NCI-H2171 treated with DMSO at 0.1 percent for 48 hours (cell line): ENCODE results near the gene TCP11L1.

ENCODE experiments used
- DNase-seq: peaks from one replicate; lab custom pipeline; 2025; lab: John Stamatoyannopoulos, UW

Gene TCP11L1, protein sequence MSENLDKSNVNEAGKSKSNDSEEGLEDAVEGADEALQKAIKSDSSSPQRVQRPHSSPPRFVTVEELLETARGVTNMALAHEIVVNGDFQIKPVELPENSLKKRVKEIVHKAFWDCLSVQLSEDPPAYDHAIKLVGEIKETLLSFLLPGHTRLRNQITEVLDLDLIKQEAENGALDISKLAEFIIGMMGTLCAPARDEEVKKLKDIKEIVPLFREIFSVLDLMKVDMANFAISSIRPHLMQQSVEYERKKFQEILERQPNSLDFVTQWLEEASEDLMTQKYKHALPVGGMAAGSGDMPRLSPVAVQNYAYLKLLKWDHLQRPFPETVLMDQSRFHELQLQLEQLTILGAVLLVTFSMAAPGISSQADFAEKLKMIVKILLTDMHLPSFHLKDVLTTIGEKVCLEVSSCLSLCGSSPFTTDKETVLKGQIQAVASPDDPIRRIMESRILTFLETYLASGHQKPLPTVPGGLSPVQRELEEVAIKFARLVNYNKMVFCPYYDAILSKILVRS

GRCh38 chr11:33039274-33040032, at the start of gene TCP11L1:
TSS of gene TCP11L1 (plus strand) at chr11:33039572. CDS start at chr11:33043774, 4,202 bp downstream.
- DNase-seq, result peak; percentile 99

DNA sequence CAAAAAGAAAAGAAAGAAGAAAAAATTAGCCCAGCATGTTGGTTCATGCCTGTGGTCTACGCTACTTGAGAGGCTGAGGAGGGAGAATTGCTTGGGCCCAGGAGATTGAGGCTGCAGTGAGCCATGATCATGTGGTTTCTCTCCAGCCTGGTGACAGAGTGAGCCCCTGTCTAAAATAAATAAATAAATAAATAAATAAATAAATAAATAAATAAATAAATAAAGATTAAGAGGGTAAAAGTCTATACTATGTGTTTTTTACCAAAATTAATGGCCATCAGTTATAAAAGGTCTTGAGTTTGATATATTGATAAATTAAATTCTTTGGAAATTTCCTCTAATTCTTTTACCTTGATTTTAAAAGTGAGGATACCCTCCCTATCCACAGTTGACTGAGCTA, 48.9 kb upstream of the TCP11L1 start:
- DNase-seq, result no peak

GRCh38 chr11:32991427-32991826, 47.9 kb upstream of the TCP11L1 start:
- no peak for DNase-seq

DNA sequence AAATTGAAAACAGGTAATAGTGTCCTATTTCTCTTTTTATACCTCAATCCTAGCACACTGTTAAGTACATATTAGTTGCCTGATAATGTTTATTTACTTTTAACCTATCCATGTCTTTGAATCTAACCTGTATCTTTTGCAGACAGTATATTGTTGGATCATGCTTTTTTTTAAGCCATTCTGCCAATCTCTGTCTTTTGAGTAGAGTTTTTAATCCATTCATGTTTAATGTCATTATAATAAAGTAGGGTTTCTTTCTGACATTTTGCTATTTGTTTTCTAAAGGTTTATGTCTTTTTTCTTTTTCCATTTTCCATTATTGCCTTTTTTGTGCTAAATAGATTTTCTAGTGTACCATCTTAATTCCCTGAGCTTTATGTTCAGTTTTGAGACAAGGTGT, 47.5 kb upstream of the TCP11L1 start:
- DNase-seq, result no peak

DNA sequence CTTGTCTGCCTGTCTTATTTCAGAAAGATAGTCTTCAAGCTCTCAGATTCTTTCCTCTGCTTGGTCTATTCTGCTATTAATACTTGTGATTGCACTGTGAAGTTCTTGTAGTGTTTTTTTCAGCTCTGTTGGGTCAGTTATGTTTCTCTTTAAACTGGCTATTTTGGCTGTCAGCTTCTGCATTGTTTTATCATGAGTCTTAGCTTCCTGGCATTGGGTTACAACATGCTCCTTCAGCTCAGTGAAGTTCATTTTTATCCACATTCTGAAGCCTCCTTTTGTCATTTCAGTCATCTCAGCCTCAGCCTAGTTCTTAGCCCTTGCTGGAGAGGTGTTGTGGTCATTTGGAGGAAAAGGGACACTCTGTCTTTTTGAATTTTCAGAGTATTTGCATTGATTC, 39.2 kb upstream of the TCP11L1 start:
- DNase-seq, result no peak

- DNase-seq, result no peak
These were observed 38.1 kb upstream of the TCP11L1 start for GRCh38 chr11:33001281-33001680.

- no peak for DNase-seq
These were observed 37.4 kb upstream of the TCP11L1 start for GRCh38 chr11:33001751-33002542.

GRCh38 chr11:33005175-33005574, 34.2 kb upstream of the TCP11L1 start:
- DNase-seq, result no peak

DNA sequence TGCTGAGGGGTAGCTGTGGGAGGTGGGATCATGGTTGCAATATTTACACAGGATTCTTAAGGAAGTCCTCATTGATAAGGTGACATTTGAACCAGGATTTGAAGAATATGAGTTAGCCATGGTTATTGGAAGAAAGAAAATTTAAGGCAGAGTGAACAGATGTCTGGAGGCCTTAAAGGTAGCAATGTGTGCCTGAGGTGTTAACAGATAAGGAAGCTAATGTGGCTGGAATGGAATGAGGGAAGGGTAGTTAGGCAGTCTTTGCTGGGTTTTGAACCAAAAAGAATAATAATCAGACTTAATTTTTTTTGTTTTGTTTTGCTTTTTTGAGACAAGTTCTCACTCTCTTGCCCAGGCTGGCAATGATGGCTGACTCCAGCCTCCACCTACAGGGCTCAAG, 33.4 kb upstream of the TCP11L1 start:
- no peak for DNase-seq

GRCh38 chr11:33013755-33014154, 25.6 kb upstream of the TCP11L1 start:
- no peak for DNase-seq

DNA sequence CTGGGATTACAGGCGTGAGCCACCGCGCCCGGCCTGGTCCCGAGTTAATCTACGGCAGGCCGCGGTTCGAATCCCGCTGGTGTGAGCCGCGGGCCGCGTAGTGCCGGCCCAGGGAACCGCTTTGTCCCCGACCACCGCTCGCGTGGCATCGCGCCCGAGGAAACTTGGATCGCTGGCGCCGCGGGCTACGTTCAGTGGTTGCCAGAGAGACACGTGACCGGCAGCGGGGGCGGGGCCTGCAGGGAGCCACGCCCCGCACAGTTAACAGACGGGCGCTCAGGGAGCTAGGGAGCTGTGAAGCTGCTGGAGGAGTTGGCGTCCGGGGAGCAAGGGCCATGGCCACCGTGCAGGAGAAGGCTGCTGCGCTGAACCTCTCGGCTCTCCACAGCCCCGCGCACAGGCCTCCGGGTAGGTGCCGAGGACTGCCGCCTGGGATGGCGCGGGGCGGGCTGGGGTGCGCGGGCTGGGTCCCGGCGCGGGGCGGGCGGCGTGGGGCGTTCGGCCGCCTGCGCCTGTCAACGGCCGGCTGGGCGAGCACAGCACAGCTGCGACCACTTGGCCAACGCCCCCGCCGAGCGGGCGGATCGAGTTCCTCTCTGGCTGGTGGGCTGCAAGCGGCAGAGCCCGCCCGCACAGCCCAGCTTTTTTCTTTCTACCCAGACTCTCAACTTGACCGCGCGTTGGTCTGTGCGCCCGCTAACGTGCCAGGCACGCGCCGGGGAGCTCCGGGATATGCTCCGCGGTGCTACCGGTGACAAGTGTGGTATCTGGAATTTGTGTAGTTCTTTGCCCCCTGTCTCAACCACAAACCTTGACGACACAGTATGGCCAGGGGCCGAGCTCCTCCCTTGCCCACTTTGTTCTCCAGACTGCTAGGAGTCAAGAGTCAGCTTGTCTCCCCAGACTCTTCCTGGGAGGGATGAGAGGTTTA, 23.5 kb upstream of the TCP11L1 start, which contains the start of gene DEPDC7:
Gene DEPDC7, plus strand, starts transcription at position 258 of the 931 bp plus-strand sequence. Its CDS starts 78 bp downstream, at position 336.
- peak; percentile 99 for DNase-seq

GRCh38 chr11:33016654-33017053, 22.7 kb upstream of the TCP11L1 start:
- no peak for DNase-seq

GRCh38 chr11:33017478-33017877, 21.9 kb upstream of the TCP11L1 start:
- no peak for DNase-seq

DNA sequence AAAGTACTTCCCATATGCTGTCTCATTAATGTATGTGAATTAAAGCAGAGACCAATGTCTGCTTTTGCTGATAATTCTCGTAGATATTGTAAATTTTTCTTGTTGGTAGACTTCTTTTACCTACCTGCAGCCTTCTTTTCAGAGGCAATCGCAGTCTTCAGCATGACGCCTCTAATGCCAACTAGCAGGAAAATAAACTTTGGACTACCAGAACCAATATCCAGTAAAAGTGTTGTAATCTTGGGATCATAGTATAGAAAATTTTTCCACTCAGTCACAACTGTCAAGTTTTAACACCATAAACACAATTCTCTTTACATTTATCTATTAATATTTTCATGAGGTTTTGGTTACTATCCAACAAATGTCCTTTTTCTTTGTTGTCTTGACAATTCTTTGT, 21.4 kb upstream of the TCP11L1 start:
- DNase-seq, result no peak

- peak; percentile 74 for DNase-seq
These were observed 20.5 kb upstream of the TCP11L1 start for GRCh38 chr11:33018840-33019239.

GRCh38 chr11:33021501-33021900, 17.9 kb upstream of the TCP11L1 start:
- DNase-seq, result no peak

- no peak for DNase-seq
These were observed 17.4 kb upstream of the TCP11L1 start for GRCh38 chr11:33021937-33022336.

- no peak for DNase-seq
These were observed 14.0 kb upstream of the TCP11L1 start for GRCh38 chr11:33025339-33025722.

DNA sequence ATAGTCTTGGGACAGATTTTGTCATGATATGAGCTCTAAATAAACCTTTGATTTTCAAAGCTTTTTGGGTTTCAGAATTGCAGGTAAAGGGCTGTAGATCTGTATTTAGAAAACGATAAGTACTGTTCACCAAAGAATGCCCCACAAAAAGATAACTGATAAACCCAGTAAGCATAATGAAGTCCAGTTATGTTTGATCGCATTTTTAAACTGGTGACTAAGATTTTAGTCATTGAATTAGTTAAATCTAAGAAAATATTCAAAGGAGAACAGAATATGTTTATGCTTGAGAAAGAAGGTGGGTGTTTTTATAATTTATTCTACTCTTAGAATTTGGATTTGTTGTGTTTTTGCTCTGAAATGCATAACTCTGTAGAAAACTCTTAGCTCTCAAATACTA, 12.1 kb upstream of the TCP11L1 start:
- no peak for DNase-seq

GRCh38 chr11:33027846-33028536, 11.4 kb upstream of the TCP11L1 start:
- DNase-seq, result no peak
